T-helper 17 cell (primary cell): ENCODE measurements around the gene PES1. TPM values are rescaled to one million over a fixed set of nuclear protein-coding genes. Genes with fewer than 3 reads are reported as not detected.

Experiments
- total RNA-seq, 4 donors: library from RNA in 2 of 4; stranded (reverse) in 2 of 4; gene quantifications; one replicate each; pipeline ENCODE4 v1.2.3 and lab custom pipeline; 2022 to 2026

The PES1 gene
- total RNA-seq, 2 donors from 2014 or later, result 35.9 to 37.8 TPM

Other genes starting within 250 kb of the PES1 start
- gene SF3A1, start 235.0 kb downstream of the PES1 start, total RNA-seq, result 100 to 1,000 TPM; 317 to 372 TPM
- gene CCDC157, start 234.9 kb downstream of the PES1 start, total RNA-seq, result 1 to 10 TPM; 6.7 to 9.4 TPM
- gene RNF215, start 204.5 kb downstream of the PES1 start, total RNA-seq, result 10 to 100 TPM in 1 of 2 donors, 1 to 10 TPM in 1; 4.9 to 12.3 TPM
- gene SEC14L2, start 194.9 kb downstream of the PES1 start, total RNA-seq, result 10 to 100 TPM; 37.2 to 62.6 TPM
- 10 to 100 TPM; 54.3 to 69.4 TPM for gene MTFP1, start 166.1 kb downstream of the PES1 start, total RNA-seq
- not detected for gene SEC14L3, start 119.9 kb downstream of the PES1 start, total RNA-seq
- gene SEC14L4, start 86.2 kb downstream of the PES1 start, total RNA-seq, result not detected
- not detected for gene SEC14L6, start 45.2 kb downstream of the PES1 start, total RNA-seq
- not detected for gene GAL3ST1, start 17.2 kb downstream of the PES1 start, total RNA-seq
- gene TCN2, start 15.3 kb upstream of the PES1 start, total RNA-seq, result under 1 TPM; 0.55 to 0.65 TPM
- 1 to 10 TPM; 3.8 to 5.7 TPM for gene SLC35E4, start 43.9 kb upstream of the PES1 start, total RNA-seq
- 10 to 100 TPM; 10.3 to 11.0 TPM for gene DUSP18, start 76.0 kb upstream of the PES1 start, total RNA-seq
- 1 to 10 TPM; 1.1 to 9.4 TPM for gene OSBP2, start 103.0 kb upstream of the PES1 start, total RNA-seq